Keratinocyte (primary cell): ENCODE measurements around the gene TPI1. TPM values are rescaled to one million over a fixed set of nuclear protein-coding genes. Genes with fewer than 3 reads are reported as not detected.
"Not testable (repeated sequence)": the region's sequence is repeated elsewhere in the genome, so short reads cannot be mapped to it uniquely, and the experiment has no call there.

Experiments
- DNase-seq: peaks from one replicate; pipeline ENCODE4 v3.0.0-alpha.2; 2011; ENCODE audit warnings: low read depth, missing footprints, low spot score
- FAIRE-seq: peaks from 2 replicates; lab custom pipeline; 2011; peaks lifted over from hg19 to GRCh38; lab: Jason Lieb, UNC
- H2AFZ ChIP-seq: 2 replicates; pipeline ENCODE4 v1.6.0; 2012; ENCODE audit warnings: low read length, control low read depth, inconsistent platforms; ENCODE audit not compliant: control insufficient read depth
- H3K27ac ChIP-seq: 2 replicates; pipeline ENCODE4 v1.5.1; 2011; ENCODE audit warnings: low read length; ENCODE audit not compliant: control insufficient read depth, insufficient read depth
- H3K27me3 ChIP-seq: 3 replicates; pipeline ENCODE4 v1.6.0; 2011; ENCODE audit warnings: low read length; ENCODE audit not compliant: control insufficient read depth, insufficient read depth; ENCODE audit errors: extremely low read depth
- H3K36me3 ChIP-seq, 2 experiments: 2 replicates in 1 of 2; 3 replicates in 1 of 2; pipeline ENCODE4 v1.5.1; 2011; ENCODE audit warnings: low read length in 2 of 2, mild to moderate bottlenecking in 1 of 2; ENCODE audit not compliant: control insufficient read depth in 2 of 2, insufficient read depth in 2 of 2; ENCODE audit errors: extremely low read depth in 1 of 2
- H3K4me1 ChIP-seq: 3 replicates; pipeline ENCODE4 v1.5.1; 2011; ENCODE audit warnings: low read length; ENCODE audit not compliant: control insufficient read depth, insufficient read depth; ENCODE audit errors: extremely low read depth
- H3K4me2 ChIP-seq: 3 replicates; pipeline ENCODE4 v1.6.0; 2011; ENCODE audit warnings: low read depth, low read length; ENCODE audit not compliant: control insufficient read depth, insufficient read depth; ENCODE audit errors: extremely low read depth
- H3K4me3 ChIP-seq, 3 experiments: fragments of 200-600 bp in 1 of 3; sonication (generic) in 1 of 3; 2 replicates in 2 of 3; 3 replicates in 1 of 3; pipeline ENCODE4 v1.5.1; 2011 to 2016; ENCODE audit warnings: low read length in 3 of 3, mild to moderate bottlenecking in 3 of 3, control low read depth in 2 of 3, inconsistent platforms in 1 of 3, low read depth in 1 of 3, mixed read lengths in 1 of 3, mixed run types in 1 of 3, moderate library complexity in 1 of 3; ENCODE audit not compliant: control insufficient read depth in 2 of 3, insufficient read depth in 2 of 3; ENCODE audit errors: extremely low read depth in 1 of 3
- H3K79me2 ChIP-seq: 2 replicates; pipeline ENCODE4 v1.6.0; 2012; ENCODE audit warnings: low read length; ENCODE audit not compliant: control insufficient read depth, insufficient read depth
- H3K9ac ChIP-seq: 3 replicates; pipeline ENCODE4 v1.6.0; 2011; ENCODE audit warnings: low read length; ENCODE audit not compliant: control insufficient read depth, insufficient read depth; ENCODE audit errors: extremely low read depth
- H3K9me1 ChIP-seq: 3 replicates; pipeline ENCODE4 v1.6.0; 2011; ENCODE audit warnings: low read length; ENCODE audit not compliant: control insufficient read depth, insufficient read depth; ENCODE audit errors: extremely low read depth
- H3K9me3 ChIP-seq: 2 replicates; pipeline ENCODE4 v1.5.1; 2012; ENCODE audit warnings: low read depth, low read length; ENCODE audit not compliant: control insufficient read depth
- H4K20me1 ChIP-seq: 3 replicates; pipeline ENCODE4 v1.6.0; 2011; ENCODE audit warnings: low read length; ENCODE audit not compliant: control insufficient read depth, insufficient read depth; ENCODE audit errors: extremely low read depth
- EZH2 ChIP-seq: IDR thresholded peaks from one replicate; pipeline ENCODE4 v1.6.1; 2012; ENCODE audit warnings: inconsistent platforms, mild to moderate bottlenecking, low read length, moderate library complexity
- dilution Hi-C: fragments of 300-500 bp; cut with MboI; formaldehyde crosslinking; loops from one replicate; pipeline ENCODE4 v1.7.0; 2020; ENCODE audit warnings: low sequenced_read_pairs; ENCODE audit not compliant: extremely low pct_ligation_motif_present
- polyA plus RNA-seq, 5 experiments: library from polyadenylated mRNA; depleted of rRNA in 3 of 5; stranded (reverse) in 3 of 5; stranded (forward) in 1 of 5; unstranded in 1 of 5; fragments of >200 nt; gene quantifications; 1 replicate in 1 of 5; 2 replicates in 3 of 5; 3 replicates in 1 of 5; pipeline versions ENCODE4 v1.2.1 to v1.2.3, GENCODE V29; 2011 to 2012; ENCODE audit warnings: missing spikeins in 2 of 5, low read depth in 1 of 5, low replicate concordance in 1 of 5
- TF ChIP-seq, protein P1 (sequence below), 3 experiments: IDR thresholded peaks in 1 of 3; conservative IDR thresholded peaks in 1 of 3; optimal IDR thresholded peaks in 1 of 3; 2 replicates in 2 of 3; 3 replicates in 1 of 3; pipeline versions ENCODE3 to v1.5.1; 2011; ENCODE audit warnings: low read length in 3 of 3, mild to moderate bottlenecking in 3 of 3, moderate library complexity in 2 of 3, control low read depth in 1 of 3, inconsistent platforms in 1 of 3; ENCODE audit not compliant: insufficient read depth in 2 of 3; ENCODE audit errors: extremely low read depth in 1 of 3

The TPI1 gene
- polyA plus RNA-seq, 1 donor (not counting 4 experiments of a cell fraction or from before 2014, with no cell fraction given), result 1,551 TPM

DNA sequence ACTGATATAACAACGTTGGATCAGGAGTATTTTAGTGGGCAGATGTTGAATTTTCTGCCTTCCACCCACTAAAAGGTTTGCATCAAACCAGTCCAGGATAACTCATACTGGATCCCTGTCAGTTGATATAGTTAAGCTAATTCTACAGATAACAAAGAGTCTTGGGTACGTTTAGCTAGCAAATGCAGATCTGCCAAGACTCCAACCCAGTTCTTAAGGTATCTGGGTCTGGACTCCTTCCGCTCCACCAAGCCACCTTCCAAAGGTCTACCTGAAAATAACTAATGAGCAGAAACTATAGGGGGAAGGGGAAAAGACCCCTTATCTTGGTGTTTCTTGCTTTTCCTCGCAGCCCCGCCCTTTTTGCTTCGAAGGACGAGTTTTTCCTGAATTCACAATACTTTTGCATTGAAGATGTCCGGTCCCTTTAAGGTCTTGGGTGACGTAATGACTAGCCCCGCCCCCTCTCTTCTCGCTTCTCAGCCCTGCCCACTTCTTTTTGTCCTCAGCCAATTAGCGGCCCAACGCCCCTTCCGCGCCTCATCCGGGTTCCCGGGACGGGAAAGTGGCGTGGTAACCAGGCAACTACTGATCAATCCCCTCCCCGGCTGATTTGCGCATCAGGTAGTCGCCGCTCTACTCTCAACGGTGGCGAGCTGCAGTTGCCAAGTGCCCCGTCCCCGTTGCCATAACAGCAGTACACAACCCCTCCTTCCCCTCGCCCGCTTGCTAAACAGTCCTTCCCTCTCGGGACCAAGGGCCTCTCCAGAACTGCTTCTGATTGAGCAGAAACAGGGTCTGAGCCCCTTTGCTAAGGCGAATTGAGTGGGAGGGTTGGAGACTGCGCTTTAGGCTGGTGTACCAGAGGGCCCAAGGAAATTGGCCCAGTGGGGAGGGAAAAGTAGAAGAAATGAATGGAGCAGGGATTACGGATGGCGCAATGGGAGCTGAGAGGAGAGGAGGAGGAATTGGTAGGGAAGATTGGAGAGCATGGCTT, 37.2 kb downstream of the TPI1 start, which contains the start of gene LRRC23:
Gene LRRC23 (plus strand): TSS at position 543 of the 997 bp plus-strand sequence. CDS start 812 bp downstream, outside the sequence.
- FAIRE-seq, result peak; percentile 97
- H3K4me2 ChIP-seq, result peak within 1 kb of the TSS; percentile 96
- H3K4me1 ChIP-seq, result peaks cover 13% of the 10 kb centered on the region
- TF ChIP-seq EZH2, result no peak
- TF ChIP-seq, protein P1, sequence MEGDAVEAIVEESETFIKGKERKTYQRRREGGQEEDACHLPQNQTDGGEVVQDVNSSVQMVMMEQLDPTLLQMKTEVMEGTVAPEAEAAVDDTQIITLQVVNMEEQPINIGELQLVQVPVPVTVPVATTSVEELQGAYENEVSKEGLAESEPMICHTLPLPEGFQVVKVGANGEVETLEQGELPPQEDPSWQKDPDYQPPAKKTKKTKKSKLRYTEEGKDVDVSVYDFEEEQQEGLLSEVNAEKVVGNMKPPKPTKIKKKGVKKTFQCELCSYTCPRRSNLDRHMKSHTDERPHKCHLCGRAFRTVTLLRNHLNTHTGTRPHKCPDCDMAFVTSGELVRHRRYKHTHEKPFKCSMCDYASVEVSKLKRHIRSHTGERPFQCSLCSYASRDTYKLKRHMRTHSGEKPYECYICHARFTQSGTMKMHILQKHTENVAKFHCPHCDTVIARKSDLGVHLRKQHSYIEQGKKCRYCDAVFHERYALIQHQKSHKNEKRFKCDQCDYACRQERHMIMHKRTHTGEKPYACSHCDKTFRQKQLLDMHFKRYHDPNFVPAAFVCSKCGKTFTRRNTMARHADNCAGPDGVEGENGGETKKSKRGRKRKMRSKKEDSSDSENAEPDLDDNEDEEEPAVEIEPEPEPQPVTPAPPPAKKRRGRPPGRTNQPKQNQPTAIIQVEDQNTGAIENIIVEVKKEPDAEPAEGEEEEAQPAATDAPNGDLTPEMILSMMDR (optimal IDR thresholded peaks at IDR 0.05 in 1 of 3, IDR thresholded peaks at IDR 0.05 in 1 of 3, conservative IDR thresholded peaks at IDR 0.05 in 1 of 3; ENCODE audit: extremely low read depth in 1 of 3, insufficient read depth in 2 of 3, low read length in 3 of 3), result no peak
- H2AFZ ChIP-seq, result peak within 1 kb of the TSS; percentile 99
- H3K79me2 ChIP-seq, result no peaks in the 10 kb centered on the region
- no peaks in the 10 kb centered on the region for H3K9me3 ChIP-seq
- H3K9ac ChIP-seq, result peak within 1 kb of the TSS; percentile 91
- H4K20me1 ChIP-seq, result no peaks in the 10 kb centered on the region
- no peaks in the 10 kb centered on the region for H3K36me3 ChIP-seq
- H3K27me3 ChIP-seq, result no peaks in the 10 kb centered on the region
- peak within 1 kb of the TSS; percentile 66 to 99 (median 98) for H3K4me3 ChIP-seq
- H3K27ac ChIP-seq, result peak within 1 kb of the TSS; percentile 88
- H3K9me1 ChIP-seq, result no peaks in the 10 kb centered on the region
- DNase-seq, result no peak
- dilution Hi-C loops, result no loop called here

DNA sequence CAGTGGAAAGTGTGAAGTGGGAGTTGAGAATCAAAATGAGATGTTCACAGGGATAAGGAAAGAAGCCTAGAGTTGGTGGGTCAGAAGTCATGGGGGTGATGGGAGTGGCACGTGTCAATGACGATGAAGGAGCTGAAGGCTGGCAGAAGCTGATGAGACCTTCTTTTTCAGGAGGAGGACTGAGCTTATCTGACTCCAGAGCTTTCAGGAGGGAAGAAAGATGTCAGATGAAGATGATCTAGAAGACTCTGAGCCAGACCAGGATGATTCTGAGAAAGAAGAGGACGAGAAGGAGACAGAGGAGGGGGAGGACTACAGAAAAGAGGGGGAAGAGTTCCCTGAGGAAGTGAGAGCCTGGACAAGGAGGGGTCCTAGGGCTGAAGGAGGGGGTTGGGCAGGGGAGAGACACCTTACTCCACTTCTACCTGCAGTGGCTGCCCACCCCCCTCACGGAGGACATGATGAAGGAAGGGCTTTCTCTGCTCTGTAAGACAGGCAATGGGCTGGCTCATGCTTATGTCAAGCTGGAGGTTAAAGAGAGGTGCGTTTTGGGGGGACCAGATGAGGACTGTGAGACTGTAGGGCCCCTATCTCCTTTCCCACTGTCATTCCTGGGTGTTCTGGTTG, 38.2 kb downstream of the TPI1 start:
- dilution Hi-C loops, result no loop called here
- H3K9me1 ChIP-seq, result no peaks in the 10 kb centered on the region
- peaks cover 13% of the 10 kb centered on the region for H3K4me1 ChIP-seq
- H3K4me2 ChIP-seq, result peak overlapping the region; percentile 96
- no peaks in the 10 kb centered on the region for H3K9me3 ChIP-seq
- no peaks in the 10 kb centered on the region for H4K20me1 ChIP-seq
- H3K4me3 ChIP-seq, result peak overlapping the region; percentile 66 to 99 (median 98)
- no peak for DNase-seq
- TF ChIP-seq, protein P1 (optimal IDR thresholded peaks at IDR 0.05 in 1 of 3, IDR thresholded peaks at IDR 0.05 in 1 of 3, conservative IDR thresholded peaks at IDR 0.05 in 1 of 3; ENCODE audit: extremely low read depth in 1 of 3, insufficient read depth in 2 of 3, low read length in 3 of 3), result no peak
- TF ChIP-seq EZH2, result no peak
- no peaks in the 10 kb centered on the region for H3K79me2 ChIP-seq
- no peaks in the 10 kb centered on the region for H3K36me3 ChIP-seq
- H3K9ac ChIP-seq, result peak overlapping the region; percentile 91
- no peak for FAIRE-seq
- no peaks in the 10 kb centered on the region for H3K27me3 ChIP-seq
- H3K27ac ChIP-seq, result no peak overlapping the region
- peak overlapping the region; percentile 99 for H2AFZ ChIP-seq

DNA sequence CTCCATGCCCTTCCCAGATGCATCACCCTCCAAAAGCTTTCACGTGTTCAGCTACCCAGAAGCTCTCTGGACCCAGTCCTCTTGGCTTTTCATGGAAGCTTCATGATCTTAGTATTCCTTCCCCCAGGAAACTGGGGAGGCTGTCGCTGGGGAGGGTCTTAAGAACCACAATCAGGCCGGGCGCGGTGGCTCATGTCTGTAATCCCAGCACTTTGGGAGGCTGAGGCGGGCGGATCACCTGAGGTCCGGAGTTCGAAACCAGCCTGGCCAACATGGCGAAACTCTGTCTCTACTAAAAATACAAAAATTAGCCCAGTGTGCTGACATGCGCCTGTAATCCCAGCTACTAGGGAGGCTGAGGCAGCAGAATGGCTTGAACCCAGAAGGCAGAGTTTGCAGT, 40.8 kb downstream of the TPI1 start:
- H3K27ac ChIP-seq, H3K9ac ChIP-seq, H3K36me3 ChIP-seq, H3K79me2 ChIP-seq, H3K4me3 ChIP-seq, H4K20me1 ChIP-seq, H3K27me3 ChIP-seq, DNase-seq, H3K9me1 ChIP-seq, H3K4me2 ChIP-seq, dilution Hi-C loops, H3K9me3 ChIP-seq, FAIRE-seq, H2AFZ ChIP-seq: not testable (repeated sequence)
- H3K4me1 ChIP-seq, result peaks cover 13% of the 10 kb centered on the region
